Loucy (cell line): ENCODE data around the gene GKN2.

Source experiments
- CTCF ChIP-seq: fragments of 200-600 bp; sonication (generic); conservative IDR thresholded peaks from 2 replicates; pipeline ENCODE4 v1.5.1; 2014; ENCODE audit warnings: mild to moderate bottlenecking, antibody characterized with exemption, low read length
- EZH2phosphoT487 ChIP-seq: fragments of 200-600 bp; IDR thresholded peaks from 2 replicates; pipeline ENCODE4 v1.6.1; 2018; ENCODE audit warnings: antibody characterized with exemption, mild to moderate bottlenecking, moderate library complexity, borderline replicate concordance

GRCh38 chr2:68912732-68913131, 40.0 kb downstream of the GKN2 start:
- TF ChIP-seq CTCF (no peak; the same call in 1 of the 2 replicates), EZH2phosphoT487 (no peak)
